HG02642 (cell line): Measurements from ENCODE around the gene G6PD.
"Not testable (repeated sequence)": the region's sequence is repeated elsewhere in the genome, so short reads cannot be mapped to it uniquely, and the experiment has no call there.

ENCODE experiments used
- ATAC-seq: cut with Tn5 transposase; IDR thresholded peaks from one replicate; pipeline ENCODE4 v1.9.1; 2021; ENCODE audit warnings: mild to moderate bottlenecking; ENCODE audit not compliant: unreplicated experiment, poor library complexity

G6PD gene

DNA sequence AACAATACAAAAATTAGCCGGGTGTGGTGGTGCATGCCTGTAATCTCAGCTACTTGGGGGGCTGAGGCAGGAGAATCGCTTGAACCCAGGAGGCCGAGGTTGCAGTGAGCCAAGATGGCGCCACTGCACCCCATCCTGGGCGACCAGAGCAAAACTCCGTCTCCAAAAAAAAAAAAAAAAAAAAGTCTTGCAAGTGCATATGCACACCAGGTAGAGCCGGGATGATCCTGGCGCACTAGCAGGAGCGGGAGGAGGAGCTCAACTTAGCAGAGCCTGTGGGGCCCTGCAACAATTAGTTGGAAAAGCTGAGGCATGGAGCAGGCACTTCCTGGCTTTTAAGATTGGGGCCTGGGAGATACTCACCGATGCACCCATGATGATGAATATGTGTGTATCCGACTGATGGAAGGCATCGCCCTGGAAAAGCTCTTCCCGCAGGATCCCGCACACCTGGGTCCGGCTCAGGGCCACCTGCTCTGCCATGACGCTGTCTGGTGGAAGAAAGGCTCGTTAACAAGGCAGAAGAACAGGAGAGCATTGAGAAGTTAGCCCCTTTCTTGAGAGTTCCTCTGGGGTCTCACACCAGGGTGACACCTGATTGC, 872 bp downstream of the G6PD start:
- ATAC-seq, result no peak

- ATAC-seq, result no peak
These were observed 3.8 kb downstream of the G6PD start for GRCh38 chrX:154542723-154543424.

DNA sequence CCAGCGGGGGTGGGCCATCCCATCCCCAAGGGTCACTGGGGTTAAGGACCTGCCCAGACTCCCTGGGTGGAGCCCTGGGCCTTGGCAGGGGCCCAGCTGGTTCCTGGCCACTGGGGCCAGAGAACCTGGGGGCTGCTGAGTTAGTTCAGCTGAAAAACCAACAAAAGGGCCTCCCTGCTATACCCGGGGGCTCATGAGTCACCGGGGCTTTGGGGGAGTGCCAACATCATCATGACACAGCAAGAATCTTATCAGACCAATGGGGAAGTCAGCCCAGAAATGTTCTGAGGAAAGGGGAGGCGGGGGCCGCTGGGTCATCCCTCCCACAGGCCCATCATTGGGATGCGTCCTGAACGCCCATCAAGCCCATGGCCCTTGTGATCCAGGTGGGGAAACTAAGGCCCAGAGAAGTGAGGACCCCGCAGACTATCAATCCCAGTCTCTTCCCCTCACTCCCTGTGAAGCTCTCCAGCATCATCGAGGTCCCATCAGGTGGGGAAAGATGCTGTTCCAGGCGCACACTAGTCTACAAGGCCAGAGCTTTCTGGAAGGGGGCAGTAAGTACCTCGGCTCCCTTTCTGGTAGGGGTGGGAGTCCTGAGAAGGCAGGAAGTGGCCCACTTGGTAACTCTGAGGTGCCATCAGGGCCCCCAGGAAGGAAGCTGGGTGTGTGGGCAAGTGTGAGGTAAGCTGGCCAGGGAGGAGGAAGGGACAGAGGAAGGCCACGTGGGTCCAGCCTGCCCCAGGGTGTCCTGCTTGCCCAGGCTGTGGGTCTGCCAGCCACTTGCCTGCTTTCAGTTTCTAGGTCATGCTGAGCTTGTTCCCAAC, 4.5 kb downstream of the G6PD start:
- no peak for ATAC-seq

GRCh38 chrX:154541589-154541895, 5.1 kb downstream of the G6PD start:
- ATAC-seq, result no peak

GRCh38 chrX:154540897-154541535, 5.6 kb downstream of the G6PD start:
- ATAC-seq, result no peak

- not testable (repeated sequence) for ATAC-seq
These were observed 6.3 kb downstream of the G6PD start for GRCh38 chrX:154540365-154540764.

DNA sequence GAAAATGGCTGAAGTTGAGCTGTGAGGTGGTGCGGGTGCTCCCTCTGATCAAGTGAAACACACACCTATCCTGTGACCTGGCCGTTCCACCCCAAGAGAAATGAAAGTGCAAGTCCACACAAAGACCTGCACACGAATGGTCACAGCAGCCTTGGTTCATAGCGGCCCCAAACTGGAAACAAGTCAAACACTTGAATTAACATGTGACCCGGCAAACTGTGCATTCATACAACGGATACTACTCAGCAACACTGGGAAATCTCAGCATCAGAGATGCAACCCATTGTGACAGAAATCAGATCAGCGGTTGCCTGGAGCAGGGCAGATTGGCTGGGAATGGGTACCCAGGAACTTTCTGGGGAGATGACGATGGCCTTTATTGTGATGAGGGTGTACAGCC, 7.6 kb downstream of the G6PD start:
- ATAC-seq, result no peak

DNA sequence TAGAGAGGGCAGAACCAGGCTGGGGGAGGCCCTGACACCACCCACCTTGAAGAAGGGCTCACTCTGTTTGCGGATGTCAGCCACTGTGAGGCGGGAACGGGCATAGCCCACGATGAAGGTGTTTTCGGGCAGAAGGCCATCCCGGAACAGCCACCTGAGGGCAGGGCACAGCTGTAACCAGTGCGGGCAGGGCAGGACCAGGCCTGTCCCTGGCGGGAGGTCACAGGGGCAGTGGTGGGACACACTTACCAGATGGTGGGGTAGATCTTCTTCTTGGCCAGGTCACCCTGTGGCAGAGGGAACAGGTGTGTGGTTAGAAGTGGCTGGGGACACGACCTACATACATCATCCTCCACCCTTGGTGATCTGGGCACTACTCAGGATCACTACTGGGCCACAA, 10.8 kb downstream of the G6PD start:
- ATAC-seq, result no peak

- ATAC-seq, result peak; percentile 90
These were observed 11.9 kb downstream of the G6PD start for GRCh38 chrX:154534526-154535322.

- ATAC-seq, result no peak
These were observed 14.0 kb downstream of the G6PD start for GRCh38 chrX:154532690-154533089.

DNA sequence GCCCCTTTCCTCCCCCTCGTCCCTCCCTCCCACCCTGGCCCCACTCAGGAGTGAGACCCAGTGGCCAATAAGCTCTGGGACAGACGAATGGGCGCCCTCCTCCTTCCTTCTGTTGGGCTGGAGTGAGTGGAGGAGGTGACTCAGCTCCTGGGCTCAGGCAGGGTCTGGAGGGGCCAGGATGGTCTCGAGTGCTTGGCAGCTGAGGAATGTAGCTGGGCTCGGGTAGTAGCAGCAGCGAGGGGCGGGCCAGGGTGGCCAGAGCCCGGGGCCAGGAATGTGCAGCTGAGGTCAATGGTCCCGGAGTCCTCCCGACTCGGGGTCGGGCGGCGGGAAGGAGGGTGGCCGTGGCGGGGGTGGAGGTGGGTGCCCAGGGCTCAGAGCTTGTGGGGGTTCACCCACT, 15.0 kb downstream of the G6PD start:
- ATAC-seq, result no peak

DNA sequence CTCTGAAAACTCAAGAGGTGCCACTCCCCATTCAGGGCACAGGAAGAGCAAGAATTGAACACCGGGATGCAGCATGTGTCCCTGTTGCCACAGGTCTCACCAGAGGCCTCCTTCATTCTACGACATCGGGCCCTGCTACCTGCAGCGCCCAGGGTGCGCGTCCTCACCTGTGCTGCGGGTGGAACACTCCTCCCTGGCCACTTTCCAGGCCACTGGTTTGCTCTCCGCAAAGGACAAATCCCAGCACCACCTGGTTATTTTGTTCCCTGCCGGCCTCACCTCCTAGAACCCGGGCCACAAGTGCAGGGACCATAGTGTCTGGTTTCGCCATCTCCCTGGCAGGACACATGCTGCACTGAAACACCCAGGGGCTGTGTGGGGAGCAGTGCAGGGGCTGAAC, 16.4 kb downstream of the G6PD start:
- ATAC-seq, result no peak

GRCh38 chrX:154529206-154529612, 17.4 kb downstream of the G6PD start:
- no peak for ATAC-seq

DNA sequence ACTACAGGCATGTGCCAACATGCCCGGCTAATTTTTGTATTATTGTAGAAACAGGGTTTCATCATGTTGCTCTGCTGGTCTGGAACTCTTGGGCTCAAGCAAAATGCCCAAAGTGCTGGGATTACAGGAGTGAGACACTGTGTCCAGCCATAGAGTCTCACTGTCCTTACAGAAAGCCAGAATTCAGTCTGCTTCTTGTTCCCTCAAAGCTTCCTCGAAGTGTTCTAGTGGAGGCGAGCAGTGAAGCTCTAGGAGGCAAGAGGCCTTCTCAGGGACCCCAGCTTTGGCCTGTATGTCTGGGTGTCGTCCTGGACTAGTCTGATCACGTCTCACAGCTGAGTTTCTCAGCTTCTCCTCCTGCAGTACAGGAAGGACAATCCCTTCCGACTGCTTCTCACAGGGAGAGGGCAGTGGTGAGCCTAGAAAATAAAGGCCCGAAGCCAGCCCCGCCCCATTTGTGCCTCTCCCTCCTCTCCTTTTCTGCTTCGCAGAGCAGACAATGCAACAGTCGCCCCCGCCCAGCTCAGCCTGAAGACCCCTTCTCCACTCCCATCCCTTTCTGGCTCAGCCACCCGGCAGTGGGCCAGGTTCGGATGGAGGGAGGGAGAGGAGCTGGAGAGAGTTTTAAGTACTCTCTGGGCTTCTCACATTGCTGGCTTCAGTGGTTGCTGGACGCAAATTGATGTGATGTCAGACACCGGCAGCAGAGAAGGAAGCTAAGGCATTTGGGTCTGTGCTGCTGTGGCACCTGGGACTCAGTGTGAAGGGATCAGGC, 19.6 kb downstream of the G6PD start:
- ATAC-seq, result peak; percentile 74

GRCh38 chrX:154525606-154526490, 20.8 kb downstream of the G6PD start:
- ATAC-seq, result no peak

- ATAC-seq, result no peak
These were observed 27.3 kb downstream of the G6PD start for GRCh38 chrX:154519389-154519788.

DNA sequence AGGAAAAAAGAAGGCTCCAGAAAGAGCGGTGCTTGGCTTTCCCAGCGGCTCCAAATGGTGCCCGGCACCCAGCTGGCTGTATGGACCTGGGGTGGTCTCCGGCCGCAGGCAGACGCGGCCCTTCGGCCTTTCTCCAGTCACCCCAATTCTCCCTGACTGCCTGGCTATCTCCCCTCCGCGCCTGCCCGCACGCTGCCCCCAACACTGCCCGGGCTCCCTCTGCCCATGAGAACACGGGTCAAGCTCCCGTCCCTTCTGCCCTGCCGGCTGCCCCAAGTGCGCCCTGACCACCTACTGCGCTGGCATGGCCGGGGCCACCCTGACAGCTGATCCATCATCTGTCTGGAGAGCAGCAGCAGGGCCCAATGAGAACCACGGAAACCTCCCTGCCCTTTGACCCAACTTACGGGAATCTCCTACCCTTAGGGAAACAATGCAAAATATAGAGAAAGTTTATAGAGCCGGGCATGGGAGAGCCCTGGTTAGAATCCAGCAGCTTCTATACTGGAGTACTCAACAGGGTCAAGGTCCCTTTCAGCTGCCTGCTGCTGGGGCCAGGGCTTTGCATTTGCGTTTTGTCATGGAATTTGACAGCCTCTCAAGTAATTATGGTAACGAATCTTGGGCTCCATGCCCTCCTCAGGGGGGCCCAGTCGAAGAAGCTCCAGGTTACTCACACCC, 29.4 kb downstream of the G6PD start:
- no peak for ATAC-seq

DNA sequence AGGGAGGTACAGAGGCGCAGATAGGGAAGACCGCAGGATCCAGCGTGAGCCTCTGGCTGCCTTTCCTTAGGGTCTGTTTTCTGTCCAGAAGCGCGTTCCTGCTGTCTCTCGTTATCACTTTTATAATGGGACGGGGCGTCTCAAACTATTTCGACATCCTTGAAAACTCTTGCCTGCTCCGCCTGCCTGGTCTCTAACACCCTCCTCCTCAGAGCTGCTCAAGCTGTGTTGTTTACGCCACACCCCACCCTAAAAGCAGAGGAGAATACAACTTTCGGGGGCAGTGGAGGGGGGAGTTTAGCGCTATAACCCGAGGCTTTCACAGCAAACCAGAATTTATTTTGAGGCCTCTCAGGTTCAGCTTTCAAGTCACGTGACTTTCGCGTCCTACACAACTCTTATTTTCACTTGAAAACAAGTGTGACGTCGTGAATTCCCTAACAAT, 30.0 kb downstream of the G6PD start:
- ATAC-seq, result no peak
